Measurements from ENCODE around the gene AKAP14. TPM values are rescaled to one million over a fixed set of nuclear protein-coding genes. Genes with fewer than 3 reads are reported as not detected.
A peak's percentile ranks its signal among the peaks of the same experiment; 100 is the strongest.

The AKAP14 gene
- total RNA-seq, 2 donors from 2014 or later: not detected

DNA sequence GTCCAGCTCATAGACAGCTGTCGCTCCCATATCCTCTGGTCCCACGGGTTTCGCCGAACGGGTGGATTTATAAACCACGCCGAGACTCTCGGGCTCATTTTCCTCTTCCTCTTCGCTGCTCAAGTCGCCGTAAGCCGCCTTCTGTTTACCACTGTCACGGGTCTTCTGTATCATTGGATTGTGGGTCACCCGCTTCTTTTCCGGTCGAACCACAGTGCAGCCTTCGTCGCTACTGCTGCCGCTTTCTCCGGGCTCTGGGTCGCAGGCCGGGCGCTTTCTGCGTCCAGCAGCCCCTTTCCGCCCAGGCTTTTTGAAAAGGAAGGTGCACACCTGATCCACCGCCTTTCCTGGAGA is 24.5 kb upstream of the AKAP14 start:
- DNase-seq (no peak), ATAC-seq (peak; percentile 43)
- 0% methylated on average over 7 to 20 of the region's 26 CpGs for WGBS, 2 donors
- peaks cover 9% of the 10 kb centered on the region for H3K4me1 ChIP-seq
- peak overlapping the region; percentile 37 to 63 for H3K4me3 ChIP-seq
- peak overlapping the region; percentile 71 to 96 (median 91) for H3K27ac ChIP-seq
- H3K36me3 ChIP-seq (replicated peaks in 1 of 2; ENCODE audit: insufficient read depth in 1 of 2, low read depth in 2 of 2): no peaks in the 10 kb centered on the region
- no peaks in the 10 kb centered on the region for H3K9me3 ChIP-seq
- intact Hi-C loops (cut with DNase I): no loop called here
- H3K27me3 ChIP-seq: no peaks in the 10 kb centered on the region
- TF ChIP-seq POLR2A (IDR thresholded peaks at IDR 0.05): no peak
- TF ChIP-seq, protein P1, sequence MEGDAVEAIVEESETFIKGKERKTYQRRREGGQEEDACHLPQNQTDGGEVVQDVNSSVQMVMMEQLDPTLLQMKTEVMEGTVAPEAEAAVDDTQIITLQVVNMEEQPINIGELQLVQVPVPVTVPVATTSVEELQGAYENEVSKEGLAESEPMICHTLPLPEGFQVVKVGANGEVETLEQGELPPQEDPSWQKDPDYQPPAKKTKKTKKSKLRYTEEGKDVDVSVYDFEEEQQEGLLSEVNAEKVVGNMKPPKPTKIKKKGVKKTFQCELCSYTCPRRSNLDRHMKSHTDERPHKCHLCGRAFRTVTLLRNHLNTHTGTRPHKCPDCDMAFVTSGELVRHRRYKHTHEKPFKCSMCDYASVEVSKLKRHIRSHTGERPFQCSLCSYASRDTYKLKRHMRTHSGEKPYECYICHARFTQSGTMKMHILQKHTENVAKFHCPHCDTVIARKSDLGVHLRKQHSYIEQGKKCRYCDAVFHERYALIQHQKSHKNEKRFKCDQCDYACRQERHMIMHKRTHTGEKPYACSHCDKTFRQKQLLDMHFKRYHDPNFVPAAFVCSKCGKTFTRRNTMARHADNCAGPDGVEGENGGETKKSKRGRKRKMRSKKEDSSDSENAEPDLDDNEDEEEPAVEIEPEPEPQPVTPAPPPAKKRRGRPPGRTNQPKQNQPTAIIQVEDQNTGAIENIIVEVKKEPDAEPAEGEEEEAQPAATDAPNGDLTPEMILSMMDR (IDR thresholded peaks at IDR 0.05): no peak

DNA sequence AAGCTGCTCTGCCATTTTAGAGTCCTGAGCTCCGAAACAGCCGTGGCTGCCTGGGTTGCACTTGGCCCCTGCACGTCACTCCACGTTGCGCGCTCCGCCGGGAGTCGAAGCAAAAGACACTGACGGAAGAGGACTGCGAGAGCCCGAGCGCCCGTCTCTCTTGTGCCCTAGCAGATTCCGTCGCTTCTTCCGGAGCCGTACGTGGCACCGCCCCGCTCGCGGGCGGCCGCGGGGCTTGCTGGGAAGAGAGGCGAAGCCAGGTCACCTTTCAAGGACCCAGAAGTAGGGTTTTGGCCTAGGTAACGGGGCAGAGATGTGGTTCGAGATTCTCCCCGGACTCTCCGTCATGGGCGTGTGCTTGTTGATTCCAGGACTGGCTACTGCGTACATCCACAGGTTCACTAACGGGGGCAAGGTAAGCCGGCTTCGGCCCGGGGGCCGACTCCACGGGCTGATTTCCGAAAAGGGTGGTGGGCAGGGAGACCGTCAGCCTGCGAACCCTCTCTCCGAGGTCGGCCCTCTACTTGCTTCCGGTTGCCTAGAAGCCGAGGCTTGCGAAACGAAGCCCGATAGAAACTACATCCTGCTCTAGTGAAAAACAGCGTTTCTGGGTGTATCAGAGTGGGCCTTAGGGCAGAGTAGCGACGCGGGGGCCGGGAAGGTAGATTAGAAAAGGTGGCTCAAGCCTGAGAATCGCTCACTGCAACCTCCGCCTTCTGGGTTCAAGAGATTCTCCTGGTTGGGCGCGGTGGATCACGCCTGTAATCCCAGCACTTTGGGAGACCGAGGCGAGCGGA is 23.9 kb upstream of the AKAP14 start, which contains the start of the genes NDUFA1 and RNF113A:
Gene NDUFA1, plus strand, starts transcription at position 234 of the 797 bp plus-strand sequence. Its CDS starts 80 bp downstream, at position 314.
Gene RNF113A, minus strand, starts transcription at position 135 of the 797 bp plus-strand sequence. Its CDS starts 120 bp downstream, at position 15.
- no peaks in the 10 kb centered on the region for H3K36me3 ChIP-seq (replicated peaks in 1 of 2; ENCODE audit: insufficient read depth in 1 of 2, low read depth in 2 of 2)
- H3K27ac ChIP-seq: peak within 1 kb of the TSS; percentile 71 to 96 (median 91)
- H3K4me1 ChIP-seq: peaks cover 9% of the 10 kb centered on the region
- H3K9me3 ChIP-seq: no peaks in the 10 kb centered on the region
- DNase-seq (peak; percentile 83 to 88 (median 85)), ATAC-seq (peak; percentile 98)
- 0% methylated on average over 46 of the region's 62 CpGs; no CpG with 5 or more reads in 1 of the 2 donors for WGBS, 2 donors
- H3K4me3 ChIP-seq: peak within 1 kb of the TSS; percentile 37 to 63
- TF ChIP-seq, protein P1 (IDR thresholded peaks at IDR 0.05): peak in 1 of 7 experiments; percentile 5
- peak; percentile 79 to 94 (median 92) for TF ChIP-seq POLR2A (IDR thresholded peaks at IDR 0.05)
- no peaks in the 10 kb centered on the region for H3K27me3 ChIP-seq
- intact Hi-C loops (cut with DNase I): no loop called here

DNA sequence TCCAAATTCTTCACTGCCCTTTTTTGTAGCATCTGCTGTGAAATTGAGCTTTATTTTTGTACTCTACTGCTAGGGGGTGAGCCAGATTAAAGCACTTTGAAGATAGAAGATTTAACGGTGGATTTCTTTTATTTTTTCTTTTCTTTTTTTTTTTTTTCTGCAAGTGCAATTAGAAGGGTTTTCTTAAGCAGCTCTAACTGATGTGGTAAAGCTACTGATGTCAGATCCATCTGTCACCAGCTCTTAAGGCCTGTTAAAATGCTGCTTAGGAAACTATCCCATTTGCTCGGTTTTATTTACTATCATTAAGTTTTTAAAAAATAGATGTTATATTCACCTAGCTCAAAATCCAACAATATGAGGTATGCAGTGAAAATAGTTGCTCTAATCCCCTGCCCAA is 17.0 kb upstream of the AKAP14 start:
- no peaks in the 10 kb centered on the region for H3K9me3 ChIP-seq
- ATAC-seq (no peak), DNase-seq (no peak)
- no peaks in the 10 kb centered on the region for H3K27me3 ChIP-seq
- H3K27ac ChIP-seq: no peak overlapping the region
- H3K36me3 ChIP-seq (replicated peaks in 1 of 2; ENCODE audit: insufficient read depth in 1 of 2, low read depth in 2 of 2): no peaks in the 10 kb centered on the region
- no peak overlapping the region for H3K4me3 ChIP-seq
- WGBS, 2 donors: 57 to 71% methylated on average over 2 of the region's 2 CpGs
- no peaks in the 10 kb centered on the region for H3K4me1 ChIP-seq
- intact Hi-C loops (cut with DNase I): no loop called here
- TF ChIP-seq POLR2A (IDR thresholded peaks at IDR 0.05): no peak
- TF ChIP-seq, protein P1 (IDR thresholded peaks at IDR 0.05): no peak

DNA sequence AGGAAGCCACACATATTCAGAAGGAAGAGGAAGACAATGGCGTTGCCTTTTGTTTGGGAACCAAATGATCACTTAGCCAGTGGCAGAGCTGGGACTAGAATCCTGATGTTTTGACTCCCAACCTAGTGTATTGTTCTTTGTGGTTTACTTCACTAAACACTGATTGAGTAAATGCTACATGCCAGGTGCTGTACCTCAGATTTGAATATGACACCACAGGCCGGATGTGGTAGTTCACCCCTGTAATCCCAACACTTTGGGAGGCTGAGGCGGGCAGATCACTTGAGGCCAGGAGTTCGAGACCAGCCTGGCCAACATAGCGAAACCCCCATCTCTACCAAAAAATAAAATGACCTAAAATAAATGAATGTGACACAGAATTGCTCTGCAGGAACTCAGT is 15.6 kb upstream of the AKAP14 start:
- no peaks in the 10 kb centered on the region for H3K4me1 ChIP-seq
- H3K4me3 ChIP-seq: no peak overlapping the region
- H3K27ac ChIP-seq: no peak overlapping the region
- no peaks in the 10 kb centered on the region for H3K36me3 ChIP-seq (replicated peaks in 1 of 2; ENCODE audit: insufficient read depth in 1 of 2, low read depth in 2 of 2)
- TF ChIP-seq, protein P1 (IDR thresholded peaks at IDR 0.05): no peak
- no peak for TF ChIP-seq POLR2A (IDR thresholded peaks at IDR 0.05)
- H3K27me3 ChIP-seq: no peaks in the 10 kb centered on the region
- no peaks in the 10 kb centered on the region for H3K9me3 ChIP-seq
- DNase-seq: no peak
- no peak for ATAC-seq
- WGBS, 2 donors: 84 to 93% methylated on average over 4 to 5 of the region's 5 CpGs
- intact Hi-C loops (cut with DNase I): no loop called here

All from body of pancreas (tissue), 4 donors.